Left lung (tissue), 10 donors: ENCODE measurements around the gene SWAP70. TPM values are rescaled to one million over a fixed set of nuclear protein-coding genes. Genes with fewer than 3 reads are reported as not detected.

ENCODE experiments used
- ATAC-seq: fragments of 200-7000 bp; cut with Tn5 transposase; one replicate; pipeline ENCODE4 v1.9.1; 2020; ENCODE audit warnings: moderate library complexity
- DNase-seq, 4 donors: peaks; one replicate each; pipeline ENCODE4 v3.0.0-alpha.2; 2013 to 2020
- H3K27ac ChIP-seq, 2 donors: fragments of 200-600 bp; sonication (generic) in 1 of 2; one replicate each; pipeline versions ENCODE4 v1.5.0 to v1.8.0; 2020 to 2021
- H3K27me3 ChIP-seq, 2 donors: fragments of 200-600 bp; sonication (generic) in 1 of 2; one replicate each; pipeline versions ENCODE4 v1.5.0 to v1.8.0; 2020 to 2021
- H3K36me3 ChIP-seq, 2 donors: fragments of 200-600 bp; sonication (generic) in 1 of 2; one replicate each; pipeline versions ENCODE4 v1.5.0 to v1.8.0; 2020 to 2021
- H3K4me1 ChIP-seq, 2 donors: fragments of 200-600 bp; one replicate each; pipeline ENCODE4 v1.8.0; 2021
- H3K4me3 ChIP-seq, 2 donors: fragments of 200-600 bp; sonication (generic) in 1 of 2; one replicate each; pipeline versions ENCODE4 v1.5.0 to v1.8.0; 2020 to 2021; ENCODE audit warnings: mild to moderate bottlenecking in 1 of 2
- H3K9me3 ChIP-seq, 2 donors: fragments of 200-600 bp; sonication (generic) in 1 of 2; one replicate each; pipeline versions ENCODE4 v1.5.0 to v1.8.0; 2020 to 2021
- CTCF ChIP-seq, 2 donors: fragments of 200-600 bp; sonication (generic) in 1 of 2; IDR thresholded peaks; one replicate each; pipeline versions ENCODE4 v1.5.0 to v1.8.0; 2021; ENCODE audit warnings: antibody characterized with exemption in 2 of 2
- intact Hi-C, 2 donors: fragments of 100-400 bp; cut with DNase I; formaldehyde crosslinking; loops; one replicate each; pipeline versions ENCODE4 v1.11.2 to v1.14.2; 2022
- polyA plus RNA-seq, 6 donors: library from polyadenylated mRNA; unstranded; fragments of 120-200 nt; gene quantifications; one replicate each; pipeline ENCODE4 v1.2.1, GENCODE V29; 2013; ENCODE audit not compliant: insufficient read length in 6 of 6
- total RNA-seq, 2 donors: library from RNA; stranded (reverse); fragmentation: NEBNext Ultra II Directional; extraction: Animal tissue kit (Norgen Biotek cat#: 25700); gene quantifications; one replicate each; pipeline ENCODE4 v1.2.1, GENCODE V29; 2021
- donor health status: DM: no; HTN: yes; CAD: no.
- donor health status: DM: no; HTN: no; CAD: no.

The SWAP70 gene
- total and polyA plus RNA-seq, 8 donors = 20.5 to 50.8 (median 26.1) TPM

DNA sequence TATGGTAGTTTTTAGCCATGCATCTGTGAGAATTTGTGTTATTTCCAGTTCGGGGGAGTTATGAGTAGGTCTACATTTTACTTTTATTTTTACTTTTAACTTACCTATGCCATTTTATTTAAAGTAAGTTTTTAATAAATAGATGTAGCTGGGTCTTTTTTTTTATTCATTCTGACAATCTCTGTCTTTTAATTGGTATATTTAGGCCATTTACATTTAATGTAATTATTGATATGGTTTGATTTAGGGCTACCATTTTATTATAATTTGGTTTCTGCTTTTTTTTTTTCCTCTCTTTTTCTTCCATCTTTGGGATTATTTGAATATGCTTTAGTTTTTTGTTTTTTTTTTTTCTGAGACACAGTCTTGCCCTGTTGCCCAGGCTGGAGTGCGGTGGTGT, 1.9 kb downstream of the SWAP70 start:
- no peaks in the 10 kb centered on the region for H3K27me3 ChIP-seq
- intact Hi-C loops = no loop called here
- TF ChIP-seq CTCF (IDR thresholded peaks at IDR 0.05) = no peak
- no peak overlapping the region for H3K27ac ChIP-seq
- peak overlapping the region in 1 of 2 donors; percentile 88 for H3K4me3 ChIP-seq
- H3K36me3 ChIP-seq = peaks cover 0 to 4% of the 10 kb centered on the region in 2 donors
- peaks cover 0 to 10% of the 10 kb centered on the region in 2 donors for H3K9me3 ChIP-seq
- ATAC-seq (no peak), DNase-seq (no peak)
- H3K4me1 ChIP-seq = peaks cover 8 to 57% of the 10 kb centered on the region in 2 donors

GRCh38 chr11:9669954-9670353, 6.1 kb downstream of the SWAP70 start:
- ATAC-seq = no peak
- Histone ChIP-seq H3K27me3 (no peaks in the 10 kb centered on the region), H3K4me3 (no peak overlapping the region), H3K36me3 (peaks cover 0 to 4% of the 10 kb centered on the region in 2 donors), H3K4me1 (peaks cover 0 to 50% of the 10 kb centered on the region in 2 donors), H3K27ac (no peak overlapping the region), H3K9me3 (peaks cover 0 to 10% of the 10 kb centered on the region in 2 donors)
- no peak for TF ChIP-seq CTCF (IDR thresholded peaks at IDR 0.05)
- intact Hi-C loops = no loop called here
- no peak for DNase-seq

DNA sequence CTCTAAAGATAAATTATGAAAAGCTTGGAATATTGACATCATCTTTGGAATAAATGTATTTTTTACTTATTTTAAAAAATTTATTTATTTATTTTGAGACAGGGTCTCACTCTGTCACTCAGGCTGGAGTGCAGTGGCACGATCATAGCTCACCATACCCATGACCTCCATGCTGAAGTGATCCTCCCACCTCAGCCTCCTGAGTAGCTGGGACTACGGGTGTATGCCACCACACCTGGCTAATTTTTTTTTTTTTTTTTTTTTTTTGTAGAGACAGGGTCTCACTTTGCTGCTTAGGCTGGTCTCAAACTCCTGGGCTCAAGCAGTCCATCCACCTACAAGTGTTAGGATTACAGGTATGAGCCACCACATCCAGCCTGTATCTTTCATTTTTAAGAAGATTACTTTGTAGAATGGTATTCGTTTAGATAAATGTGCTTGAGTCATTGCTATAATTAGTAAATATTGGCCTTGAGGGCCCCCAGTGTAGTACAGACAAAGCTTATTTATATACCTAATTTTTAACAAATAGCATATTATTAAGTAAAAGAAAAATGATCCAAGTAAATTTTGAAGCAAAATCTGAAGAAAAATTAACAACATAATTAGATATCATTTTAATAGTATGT, 8.5 kb downstream of the SWAP70 start:
- ATAC-seq = no peak
- no peak overlapping the region for H3K27ac ChIP-seq
- H3K27me3 ChIP-seq = no peaks in the 10 kb centered on the region
- intact Hi-C loops = no loop called here
- DNase-seq = no peak
- TF ChIP-seq CTCF (IDR thresholded peaks at IDR 0.05) = no peak
- H3K4me3 ChIP-seq = no peak overlapping the region
- no peaks in the 10 kb centered on the region for H3K9me3 ChIP-seq
- peaks cover 0 to 3% of the 10 kb centered on the region in 2 donors for H3K36me3 ChIP-seq
- peaks cover 0 to 35% of the 10 kb centered on the region in 2 donors for H3K4me1 ChIP-seq

- Histone ChIP-seq H3K27ac (no peak overlapping the region), H3K9me3 (no peaks in the 10 kb centered on the region), H3K36me3 (no peaks in the 10 kb centered on the region), H3K27me3 (no peaks in the 10 kb centered on the region), H3K4me1 (peaks cover 0 to 35% of the 10 kb centered on the region in 2 donors), H3K4me3 (no peak overlapping the region)
- DNase-seq = no peak
- no peak for TF ChIP-seq CTCF (IDR thresholded peaks at IDR 0.05)
- ATAC-seq = no peak
- intact Hi-C loops = no loop called here
These were observed 9.0 kb downstream of the SWAP70 start for GRCh38 chr11:9672918-9673317.

- Histone ChIP-seq H3K9me3 (no peaks in the 10 kb centered on the region), H3K36me3 (no peaks in the 10 kb centered on the region), H3K27me3 (no peaks in the 10 kb centered on the region), H3K4me1 (peaks cover 0 to 40% of the 10 kb centered on the region in 2 donors), H3K4me3 (no peak overlapping the region), H3K27ac (no peak overlapping the region)
- intact Hi-C loops = no loop called here
- no peak for TF ChIP-seq CTCF (IDR thresholded peaks at IDR 0.05)
- DNase-seq = no peak
- no peak for ATAC-seq
These were observed 11.8 kb downstream of the SWAP70 start for GRCh38 chr11:9675691-9676090.
